ENCODE results near the gene SLC25A52. TPM values are rescaled to one million over a fixed set of nuclear protein-coding genes. Genes with fewer than 3 reads are reported as not detected.
"Not testable (repeated sequence)": the region's sequence is repeated elsewhere in the genome, so short reads cannot be mapped to it uniquely, and the experiment has no call there.

Gene SLC25A52
- polyA plus RNA-seq, 3 donors = 0.07 TPM; not detected in 2

DNA sequence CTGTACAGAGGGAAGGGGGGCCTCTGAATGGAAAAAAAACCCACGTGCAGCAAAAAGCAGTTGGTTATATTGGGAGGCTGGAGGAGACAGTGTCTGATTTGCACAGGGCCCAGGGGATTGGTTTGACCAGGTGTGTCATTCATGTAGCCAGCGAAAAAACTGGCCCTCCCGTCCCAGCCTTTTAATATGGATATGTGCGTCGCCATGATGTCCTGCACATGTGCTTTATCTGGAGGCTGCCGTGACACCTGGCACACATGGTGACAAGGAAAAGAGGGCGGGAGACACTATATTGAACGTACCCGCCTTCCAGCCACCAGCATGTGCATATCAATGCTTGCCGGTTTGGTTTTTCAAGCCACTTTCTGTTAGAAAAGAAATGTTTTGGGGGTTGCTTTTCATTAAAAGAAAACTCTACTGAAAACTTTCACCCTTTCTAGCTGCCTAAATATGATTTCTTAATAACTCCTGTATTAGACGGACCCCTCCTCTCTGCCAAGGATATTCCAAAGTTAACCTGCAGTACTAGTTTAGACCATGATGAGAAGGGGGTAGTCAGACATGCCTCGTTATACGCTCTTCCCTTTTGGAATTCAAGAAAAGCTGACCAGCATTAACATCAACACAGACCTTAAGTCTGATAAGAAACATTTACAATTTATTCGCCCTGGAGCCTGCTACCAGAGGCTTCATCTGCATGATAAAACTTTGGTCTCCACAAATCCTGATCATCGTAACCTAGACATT lies 16.2 kb downstream of the SLC25A52 start:
- H3K27ac ChIP-seq (ENCODE audit: low read depth, low read length) = no peak overlapping the region
- WGBS, 3 donors = 66 to 90% (median 87%) methylated on average over 15 of the region's 15 CpGs

GRCh38 chr18:31743600-31743999 lies 17.1 kb downstream of the SLC25A52 start:
- 72 to 90% (median 87%) methylated on average over 2 to 5 of the region's 5 CpGs for WGBS, 3 donors
- not testable (repeated sequence) for H3K27ac ChIP-seq (ENCODE audit: low read depth, low read length)

DNA sequence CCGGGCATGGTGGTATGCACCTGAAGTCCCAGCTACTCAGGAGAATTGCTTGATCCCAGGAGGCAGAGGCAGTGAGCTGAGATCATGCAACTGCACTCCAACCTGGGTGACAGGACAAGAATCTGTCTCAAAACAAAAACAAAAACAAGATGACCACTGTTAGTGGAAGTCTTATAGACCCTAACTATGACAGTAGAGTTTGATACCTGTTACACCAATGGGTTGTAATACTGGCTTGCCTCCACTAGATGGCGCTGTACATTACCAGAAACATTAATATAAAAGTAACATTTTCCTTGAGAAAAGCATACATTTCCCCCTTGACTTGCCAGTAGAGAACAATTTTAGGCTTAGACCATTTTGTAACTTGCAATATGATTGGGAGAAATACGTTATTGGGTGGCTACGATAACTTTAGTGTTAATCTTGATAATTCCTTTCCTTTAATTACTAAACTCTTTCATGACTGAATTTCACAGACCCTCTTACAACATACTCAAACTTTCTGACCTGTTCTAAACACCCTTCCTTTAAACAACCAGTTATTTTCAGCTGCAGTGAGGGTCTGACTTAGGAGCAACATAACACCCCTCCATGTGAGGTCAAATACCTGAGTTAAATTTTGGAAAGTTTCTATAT lies 19.5 kb downstream of the SLC25A52 start:
- WGBS, 3 donors = 42 to 70% (median 61%) methylated on average over 3 to 4 of the region's 4 CpGs
- H3K27ac ChIP-seq (ENCODE audit: low read depth, low read length) = no peak overlapping the region

- H3K27ac ChIP-seq (ENCODE audit: low read depth, low read length) = no peak overlapping the region
- 62 to 90% (median 84%) methylated on average over 9 of the region's 9 CpGs for WGBS, 3 donors
Measured at GRCh38 chr18:31740180-31740579, 20.5 kb downstream of the SLC25A52 start.

- 67 to 87% (median 80%) methylated on average over 3 of the region's 3 CpGs for WGBS, 3 donors
- no peak overlapping the region for H3K27ac ChIP-seq (ENCODE audit: low read depth, low read length)
Measured at GRCh38 chr18:31739651-31740050, 21.0 kb downstream of the SLC25A52 start.

- WGBS, 3 donors = 88 to 94% (median 93%) methylated on average over 11 of the region's 11 CpGs
- H3K27ac ChIP-seq (ENCODE audit: low read depth, low read length) = no peak overlapping the region
Measured at GRCh38 chr18:31738460-31739407, 21.9 kb downstream of the SLC25A52 start.

- H3K27ac ChIP-seq (ENCODE audit: low read depth, low read length) = no peak overlapping the region
- 40 to 88% (median 71%) methylated on average over 2 of the region's 2 CpGs for WGBS, 3 donors
Measured at GRCh38 chr18:31736630-31737029, 24.1 kb downstream of the SLC25A52 start.

DNA sequence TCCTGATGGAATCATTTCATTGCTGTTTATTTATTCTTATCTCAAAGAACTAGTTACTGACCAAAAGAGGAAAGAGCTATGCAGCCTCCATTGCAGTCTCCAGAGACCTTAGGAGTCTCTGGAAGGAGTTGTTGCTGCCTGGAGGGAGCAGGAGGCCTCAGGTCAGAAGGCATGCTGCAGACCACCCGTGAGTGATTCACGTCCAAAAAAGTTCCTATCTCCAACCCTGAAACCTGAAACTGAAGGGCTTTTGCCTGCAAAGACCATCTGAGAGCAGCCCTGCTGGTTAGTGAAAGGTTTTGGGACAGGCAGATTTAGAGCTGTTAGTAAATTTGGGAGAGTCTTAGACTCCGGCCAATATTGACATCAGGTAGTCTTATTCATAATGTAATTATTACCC lies 29.1 kb downstream of the SLC25A52 start:
- H3K27ac ChIP-seq (ENCODE audit: low read depth, low read length) = no peak overlapping the region
- 51 to 67% (median 61%) methylated on average over 3 of the region's 3 CpGs for WGBS, 3 donors

DNA sequence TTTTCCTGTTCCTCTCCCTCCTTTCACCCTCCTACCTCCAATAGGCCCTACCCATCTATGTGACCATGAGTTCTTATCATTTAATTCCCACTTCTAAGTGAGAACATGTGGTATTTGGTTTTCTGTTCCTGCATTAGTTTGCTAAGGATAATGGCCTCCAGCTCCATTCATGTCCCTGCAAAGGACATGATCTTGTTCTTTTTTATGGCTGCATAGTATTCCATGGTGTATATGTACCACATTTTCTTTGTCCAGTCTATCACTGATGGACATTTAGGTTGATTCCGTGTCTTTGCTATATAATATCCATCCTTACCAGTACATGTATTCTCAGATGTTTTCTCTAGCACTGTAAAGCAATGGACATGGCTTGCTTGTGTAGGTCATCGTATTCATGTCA lies 31.5 kb downstream of the SLC25A52 start:
- H3K27ac ChIP-seq (ENCODE audit: low read depth, low read length) = not testable (repeated sequence)
- 88 to 96% (median 94%) methylated on average over 2 of the region's 2 CpGs for WGBS, 3 donors

DNA sequence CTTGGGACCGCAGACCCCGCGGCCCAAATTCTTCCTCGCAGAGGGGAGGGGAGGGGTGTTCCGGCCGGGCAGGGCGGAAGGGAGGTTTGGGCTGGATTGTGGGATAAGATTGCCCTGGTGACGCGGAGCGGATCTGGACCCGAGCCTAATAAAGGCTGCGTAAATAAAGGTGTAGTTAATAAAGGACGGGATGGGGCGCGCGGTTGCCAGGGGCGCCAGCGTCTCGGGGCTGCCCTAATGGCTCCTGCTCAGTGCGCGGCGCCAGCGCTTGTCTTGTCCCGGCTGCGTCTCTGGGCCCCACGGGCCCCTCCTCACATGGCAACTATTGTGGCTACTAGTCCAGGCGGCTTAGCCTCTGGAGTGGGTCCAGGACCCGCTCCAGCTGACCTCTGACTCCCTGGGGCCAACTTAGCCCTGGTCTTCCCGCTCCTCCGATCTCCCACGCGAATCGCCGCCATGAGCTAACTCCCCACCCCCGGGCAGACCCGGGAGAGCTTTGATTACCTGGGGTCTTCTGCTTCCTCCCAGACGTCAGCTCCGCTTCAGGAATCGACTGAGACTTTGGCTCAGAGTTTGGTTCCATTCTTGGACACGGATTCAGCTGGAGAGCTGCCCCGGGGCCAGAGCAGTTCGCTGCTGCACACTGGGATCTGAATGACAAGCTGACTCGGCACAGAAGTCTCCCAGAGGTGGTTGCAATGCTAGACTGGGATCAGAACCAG lies 36.5 kb downstream of the SLC25A52 start:
- 5 to 16% (median 9%) methylated on average over 42 to 43 of the region's 43 CpGs for WGBS, 3 donors
- no peak overlapping the region for H3K27ac ChIP-seq (ENCODE audit: low read depth, low read length)

GRCh38 chr18:31723639-31723989 lies 37.1 kb downstream of the SLC25A52 start:
- 40 to 61% (median 50%) methylated on average over 7 of the region's 7 CpGs for WGBS, 3 donors
- no peak overlapping the region for H3K27ac ChIP-seq (ENCODE audit: low read depth, low read length)

- H3K27ac ChIP-seq (ENCODE audit: low read depth, low read length) = no peak overlapping the region
Measured at GRCh38 chr18:31722369-31722957, 38.2 kb downstream of the SLC25A52 start.

GRCh38 chr18:31721601-31722000 lies 39.1 kb downstream of the SLC25A52 start:
- no peak overlapping the region for H3K27ac ChIP-seq (ENCODE audit: low read depth, low read length)
- WGBS, 3 donors = 60 to 84% (median 81%) methylated on average over 3 of the region's 3 CpGs

More at GRCh38 chr18:31722369-31722957, 38.2 kb downstream of the SLC25A52 start:
- 31 to 38% (median 33%) methylated on average over 7 of the region's 7 CpGs for WGBS, 3 donors

- H3K27ac ChIP-seq (ENCODE audit: low read depth, low read length) = no peak overlapping the region
- WGBS, 3 donors = 64 to 70% (median 66%) methylated on average over 7 of the region's 7 CpGs
Measured at GRCh38 chr18:31720867-31721266, 39.8 kb downstream of the SLC25A52 start.

- WGBS, 3 donors = 72 to 94% (median 93%) methylated on average over 7 of the region's 7 CpGs
- no peak overlapping the region for H3K27ac ChIP-seq (ENCODE audit: low read depth, low read length)
Measured at GRCh38 chr18:31719363-31720006, 41.2 kb downstream of the SLC25A52 start.

DNA sequence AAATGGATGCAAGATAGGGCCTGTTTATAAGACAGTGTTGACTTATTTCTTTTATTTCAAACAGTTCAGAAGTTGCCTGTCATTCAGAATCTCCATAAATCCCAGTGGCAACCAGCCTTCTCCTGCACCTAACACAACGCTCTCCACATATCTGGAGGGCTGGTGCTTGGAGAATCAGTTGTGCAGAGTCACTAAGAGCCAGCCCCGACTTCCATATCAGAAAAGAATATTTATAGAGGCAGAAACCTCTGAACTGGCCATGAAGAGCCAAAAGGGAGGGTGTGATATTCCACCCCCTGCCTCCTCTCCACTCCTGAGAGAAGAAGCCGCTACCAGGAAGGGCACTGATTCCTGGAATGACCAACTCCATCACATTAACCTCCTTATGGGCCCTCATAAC lies 42.3 kb downstream of the SLC25A52 start:
- no peak overlapping the region for H3K27ac ChIP-seq (ENCODE audit: low read depth, low read length)
- 79 to 83% (median 81%) methylated on average over 3 of the region's 3 CpGs for whole genome bisulfite sequencing, 3 donors

- no peak overlapping the region for H3K27ac ChIP-seq (ENCODE audit: low read depth, low read length)
- 62 to 74% (median 64%) methylated on average over 3 of the region's 3 CpGs for WGBS, 3 donors
Measured at GRCh38 chr18:31716362-31716761, 44.3 kb downstream of the SLC25A52 start.
